ENCODE results near the gene BMPER.
A peak's percentile ranks its signal among the peaks of the same experiment; 100 is the strongest.

Gene BMPER

GRCh38 chr7:33970536-33970935, 65.2 kb downstream of the BMPER start:
- DNase-seq (ENCODE audit: low spot score): no peak

- DNase-seq (ENCODE audit: low spot score): no peak
Measured at GRCh38 chr7:33971106-33971505, 65.8 kb downstream of the BMPER start.

- DNase-seq (ENCODE audit: low spot score): peak; percentile 41
Measured at GRCh38 chr7:33973231-33974015, 68.1 kb downstream of the BMPER start.

- no peak for DNase-seq (ENCODE audit: low spot score)
Measured at GRCh38 chr7:33979300-33979806, 74.0 kb downstream of the BMPER start.

- peak; percentile 59 for DNase-seq (ENCODE audit: low spot score)
Measured at GRCh38 chr7:33979807-33980355, 74.5 kb downstream of the BMPER start.

- no peak for DNase-seq (ENCODE audit: low spot score)
Measured at GRCh38 chr7:33981226-33981625, 75.9 kb downstream of the BMPER start.

GRCh38 chr7:33981671-33982424, 76.5 kb downstream of the BMPER start:
- no peak for DNase-seq (ENCODE audit: low spot score)

- DNase-seq (ENCODE audit: low spot score): peak; percentile 53
Measured at GRCh38 chr7:33982425-33982786, 77.1 kb downstream of the BMPER start.

GRCh38 chr7:33986451-33986850, 81.1 kb downstream of the BMPER start:
- DNase-seq (ENCODE audit: low spot score): no peak

GRCh38 chr7:33986951-33987947, 81.9 kb downstream of the BMPER start:
- DNase-seq (ENCODE audit: low spot score): peak; percentile 99

- DNase-seq (ENCODE audit: low spot score): no peak
Measured at GRCh38 chr7:33996899-33997298, 91.6 kb downstream of the BMPER start.

- no peak for DNase-seq (ENCODE audit: low spot score)
Measured at GRCh38 chr7:33998476-33998875, 93.1 kb downstream of the BMPER start.

GRCh38 chr7:34011017-34011695, 105.8 kb downstream of the BMPER start:
- DNase-seq (ENCODE audit: low spot score): no peak

GRCh38 chr7:34011696-34012095, 106.4 kb downstream of the BMPER start:
- DNase-seq (ENCODE audit: low spot score): no peak

- no peak for DNase-seq (ENCODE audit: low spot score)
Measured at GRCh38 chr7:34013421-34013820, 108.1 kb downstream of the BMPER start.

- no peak for DNase-seq (ENCODE audit: low spot score)
Measured at GRCh38 chr7:34015651-34016050, 110.3 kb downstream of the BMPER start.

GRCh38 chr7:34016876-34017275, 111.5 kb downstream of the BMPER start:
- no peak for DNase-seq (ENCODE audit: low spot score)

- no peak for DNase-seq (ENCODE audit: low spot score)
Measured at GRCh38 chr7:34019301-34019790, 114.0 kb downstream of the BMPER start.

- no peak for DNase-seq (ENCODE audit: low spot score)
Measured at GRCh38 chr7:34022626-34023025, 117.3 kb downstream of the BMPER start.

- DNase-seq (ENCODE audit: low spot score): no peak
Measured at GRCh38 chr7:34025600-34025999, 120.3 kb downstream of the BMPER start.
